Ishikawa (cell line): Measurements from ENCODE around the gene ID3.

Experiments used
- CREB1 ChIP-seq: IDR thresholded peaks from 2 replicates; pipeline ENCODE4 v1.6.1; 2012; ENCODE audit warnings: low read depth
- EGR1 ChIP-seq: IDR thresholded peaks from 2 replicates; pipeline ENCODE4 v1.6.1; 2012
- EP300 ChIP-seq: IDR thresholded peaks from 2 replicates; pipeline ENCODE4 v1.6.1; 2012; ENCODE audit warnings: borderline replicate concordance
- FOXM1 ChIP-seq: IDR thresholded peaks from 2 replicates; pipeline ENCODE4 v1.6.1; 2012; ENCODE audit warnings: low read depth, borderline replicate concordance
- MAX ChIP-seq: IDR thresholded peaks from 2 replicates; pipeline ENCODE4 v1.6.1; 2012
- NFIC ChIP-seq: IDR thresholded peaks from 2 replicates; pipeline ENCODE4 v1.6.1; 2012
- RAD21 ChIP-seq: IDR thresholded peaks from 2 replicates; pipeline ENCODE4 v1.6.1; 2012; ENCODE audit warnings: low read depth
- REST ChIP-seq: IDR thresholded peaks from 2 replicates; pipeline ENCODE4 v1.6.1; 2012; ENCODE audit warnings: low read depth, mild to moderate bottlenecking
- TCF12 ChIP-seq: IDR thresholded peaks from 2 replicates; pipeline ENCODE4 v1.6.1; 2012; ENCODE audit warnings: low read depth
- USF1 ChIP-seq: IDR thresholded peaks from 2 replicates; pipeline ENCODE4 v1.6.1; 2012

- no peak for TF ChIP-seq EP300
- TF ChIP-seq CREB1: no peak
- no peak for TF ChIP-seq MAX
- no peak for TF ChIP-seq FOXM1
- TF ChIP-seq NFIC: no peak
- TF ChIP-seq TCF12: no peak
- TF ChIP-seq RAD21: no peak
- no peak for TF ChIP-seq USF1
- no peak for TF ChIP-seq EGR1
- no peak for TF ChIP-seq REST
These were observed 5.2 kb downstream of the ID3 start for GRCh38 chr1:23554127-23554480.
